ENCODE measurements around the gene EPHA8.

DNA sequence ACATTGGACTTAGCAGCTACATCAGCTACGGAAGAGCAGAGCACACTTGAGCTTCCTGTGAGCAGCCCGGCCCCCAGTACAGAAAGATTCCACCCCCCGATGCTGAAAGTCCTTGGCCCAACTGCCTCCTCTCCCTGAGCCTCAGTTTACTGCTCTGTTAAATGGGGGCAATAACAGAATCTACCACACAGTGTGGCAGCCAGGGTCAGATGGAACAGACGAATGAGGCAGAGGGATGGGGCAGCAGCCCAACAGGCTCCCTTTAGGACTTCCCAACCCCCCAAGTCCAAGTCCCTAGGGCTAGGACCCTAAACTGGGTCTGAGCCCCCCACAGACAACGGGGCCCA is 50.3 kb downstream of the EPHA8 start:
- TF ChIP-seq, protein P1, sequence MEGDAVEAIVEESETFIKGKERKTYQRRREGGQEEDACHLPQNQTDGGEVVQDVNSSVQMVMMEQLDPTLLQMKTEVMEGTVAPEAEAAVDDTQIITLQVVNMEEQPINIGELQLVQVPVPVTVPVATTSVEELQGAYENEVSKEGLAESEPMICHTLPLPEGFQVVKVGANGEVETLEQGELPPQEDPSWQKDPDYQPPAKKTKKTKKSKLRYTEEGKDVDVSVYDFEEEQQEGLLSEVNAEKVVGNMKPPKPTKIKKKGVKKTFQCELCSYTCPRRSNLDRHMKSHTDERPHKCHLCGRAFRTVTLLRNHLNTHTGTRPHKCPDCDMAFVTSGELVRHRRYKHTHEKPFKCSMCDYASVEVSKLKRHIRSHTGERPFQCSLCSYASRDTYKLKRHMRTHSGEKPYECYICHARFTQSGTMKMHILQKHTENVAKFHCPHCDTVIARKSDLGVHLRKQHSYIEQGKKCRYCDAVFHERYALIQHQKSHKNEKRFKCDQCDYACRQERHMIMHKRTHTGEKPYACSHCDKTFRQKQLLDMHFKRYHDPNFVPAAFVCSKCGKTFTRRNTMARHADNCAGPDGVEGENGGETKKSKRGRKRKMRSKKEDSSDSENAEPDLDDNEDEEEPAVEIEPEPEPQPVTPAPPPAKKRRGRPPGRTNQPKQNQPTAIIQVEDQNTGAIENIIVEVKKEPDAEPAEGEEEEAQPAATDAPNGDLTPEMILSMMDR (IDR thresholded peaks at IDR 0.05) = no peak
- TF ChIP-seq POLR2A (IDR thresholded peaks at IDR 0.05; ENCODE audit: low read depth) = no peak
- no peak for TF ChIP-seq POLR2AphosphoS5 (IDR thresholded peaks at IDR 0.05)
